Measurements from ENCODE around the gene SLC35B2. TPM values are rescaled to one million over a fixed set of nuclear protein-coding genes. Genes with fewer than 3 reads are reported as not detected.
A peak's percentile ranks its signal among the peaks of the same experiment; 100 is the strongest.

Gene SLC35B2
- total and polyA plus RNA-seq, 9 of the 15 experiments (the other 6 are each of a cell fraction or from before 2014, with no cell fraction given), result 14.5 to 59.1 (median 47.1) TPM

DNA sequence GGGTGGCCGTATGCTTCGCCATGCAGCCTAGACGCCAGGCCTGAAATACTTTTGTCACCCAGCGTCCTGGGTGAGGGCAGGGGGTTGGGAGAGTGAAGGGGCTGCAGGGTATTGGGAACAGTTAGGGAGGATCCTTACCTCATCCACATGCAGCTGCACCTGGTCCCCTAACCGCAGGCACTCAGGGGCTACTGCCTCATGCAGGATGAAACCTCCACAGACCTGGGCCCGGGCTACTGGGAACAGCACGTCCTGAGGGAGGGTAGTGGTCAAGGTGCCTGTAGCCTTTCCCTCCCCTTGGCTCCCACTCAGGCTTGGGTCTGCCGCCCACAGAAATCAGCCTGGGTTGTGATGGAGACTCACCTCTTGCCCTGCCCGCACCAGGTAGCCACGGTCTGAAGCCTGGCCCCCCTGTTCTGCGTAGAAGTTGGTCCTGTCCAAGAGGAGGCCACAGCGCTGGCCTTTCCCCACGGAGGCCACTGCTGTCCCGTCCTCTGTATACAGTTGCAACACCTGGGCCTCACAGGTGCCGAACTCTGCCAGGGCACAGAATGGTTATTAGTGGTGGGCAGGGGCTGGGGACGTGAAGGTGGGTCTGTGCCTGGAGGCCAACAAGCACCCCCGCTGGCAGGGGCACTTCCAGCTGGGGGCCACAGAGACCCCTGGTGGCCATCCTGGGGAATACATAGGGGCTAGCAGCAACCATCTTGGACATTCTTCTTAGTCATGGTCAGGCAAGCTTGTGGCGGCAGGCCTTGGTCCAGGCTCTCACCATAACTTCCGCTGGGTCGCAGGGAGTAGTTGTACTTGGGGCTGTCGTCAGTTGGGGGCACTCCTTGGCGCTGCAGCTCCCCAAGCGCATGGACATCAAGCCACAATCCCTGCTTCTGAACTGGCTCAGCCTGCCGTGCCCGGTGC lies 47.2 kb upstream of the SLC35B2 start (continued):
- TF ChIP-seq REST (IDR thresholded peaks at IDR 0.05; ENCODE audit: borderline replicate concordance) (peak; percentile 41; the same call in 1 of the 2 replicates), REST (CRISPR knock-in tag; IDR thresholded peaks at IDR 0.05; ENCODE audit: low read depth) (no peak)

Data from K562 (cell line).